Endothelial cell (in vitro differentiated cells): ENCODE measurements around the gene CRYAA. TPM values are rescaled to one million over a fixed set of nuclear protein-coding genes. Genes with fewer than 3 reads are reported as not detected.
"Not testable (repeated sequence)": the region's sequence is repeated elsewhere in the genome, so short reads cannot be mapped to it uniquely, and the experiment has no call there.

Source experiments
- DNase-seq: peaks from one replicate; pipeline ENCODE4 v3.0.0; 2021; ENCODE audit warnings: low spot score
- H3K27ac Mint-ChIP-seq: one replicate; pipeline ENCODE4 v1.8.0; 2021; ENCODE audit warnings: mixed read lengths, inconsistent platforms; ENCODE audit not compliant: unreplicated experiment
- H3K27me3 Mint-ChIP-seq: one replicate; pipeline ENCODE4 v1.8.0; 2021; ENCODE audit warnings: mild to moderate bottlenecking, moderate library complexity, mixed read lengths, inconsistent platforms; ENCODE audit not compliant: unreplicated experiment
- H3K36me3 Mint-ChIP-seq: one replicate; pipeline ENCODE4 v1.8.0; 2021; ENCODE audit warnings: mild to moderate bottlenecking, low read depth, mixed read lengths, inconsistent platforms; ENCODE audit not compliant: unreplicated experiment
- H3K4me1 Mint-ChIP-seq: one replicate; pipeline ENCODE4 v1.8.0; 2021; ENCODE audit warnings: mild to moderate bottlenecking, mixed read lengths, inconsistent platforms; ENCODE audit not compliant: unreplicated experiment
- H3K4me3 Mint-ChIP-seq: one replicate; pipeline ENCODE4 v1.8.0; 2021; ENCODE audit warnings: mild to moderate bottlenecking, mixed read lengths, inconsistent platforms; ENCODE audit not compliant: unreplicated experiment
- H3K9me3 Mint-ChIP-seq: one replicate; pipeline ENCODE4 v1.8.0; 2021; ENCODE audit warnings: mixed read lengths, inconsistent platforms; ENCODE audit not compliant: unreplicated experiment
- CTCF ChIP-seq: fragments of 200-600 bp; sonication (generic); IDR thresholded peaks from one replicate; pipeline ENCODE4 v1.5.0; 2021; ENCODE audit warnings: antibody characterized with exemption; ENCODE audit not compliant: unreplicated experiment
- total RNA-seq: library from RNA; stranded (reverse); fragmentation: NEBNext Ultra II Directional; extraction: Animal tissue kit (Norgen Biotek cat#: 25700); gene quantifications from one replicate; pipeline ENCODE4 v1.2.1, GENCODE V29; 2021; ENCODE audit not compliant: unreplicated experiment

The CRYAA gene
- total RNA-seq, 1 donor from 2014 or later = not detected

- not testable (repeated sequence) for H3K27ac Mint-ChIP-seq, H3K4me3 Mint-ChIP-seq, H3K4me1 Mint-ChIP-seq, H3K27me3 Mint-ChIP-seq, H3K36me3 Mint-ChIP-seq, H3K9me3 Mint-ChIP-seq, DNase-seq
These were observed 18.5 kb downstream of the CRYAA start for GRCh38 chr21:43187268-43187667.

- DNase-seq = no peak
These were observed 18.9 kb downstream of the CRYAA start for GRCh38 chr21:43187715-43188114.

GRCh38 chr21:43188181-43188580 lies 19.4 kb downstream of the CRYAA start:
- no peak for DNase-seq
- H3K27me3 Mint-ChIP-seq = peaks cover 11% of the 10 kb centered on the region
- H3K4me1 Mint-ChIP-seq = no peaks in the 10 kb centered on the region

More at GRCh38 chr21:43187715-43188114, 18.9 kb downstream of the CRYAA start:
- H3K9me3 Mint-ChIP-seq = no peaks in the 10 kb centered on the region
- no peak overlapping the region for H3K27ac Mint-ChIP-seq
- H3K4me1 Mint-ChIP-seq = no peaks in the 10 kb centered on the region
- H3K36me3 Mint-ChIP-seq = peaks cover 5% of the 10 kb centered on the region
- no peak overlapping the region for H3K4me3 Mint-ChIP-seq
- H3K27me3 Mint-ChIP-seq = peaks cover 9% of the 10 kb centered on the region
- no peak for TF ChIP-seq CTCF

GRCh38 chr21:43188592-43189210 lies 19.9 kb downstream of the CRYAA start:
- Mint-ChIP-seq H3K27me3 (peaks cover 15% of the 10 kb centered on the region), H3K4me1 (no peaks in the 10 kb centered on the region), H3K9me3 (no peaks in the 10 kb centered on the region), H3K36me3 (peaks cover 8% of the 10 kb centered on the region), H3K27ac (no peak overlapping the region), H3K4me3 (no peak overlapping the region)
- no peak for DNase-seq
- no peak for TF ChIP-seq CTCF

More at GRCh38 chr21:43188181-43188580, 19.4 kb downstream of the CRYAA start:
- Mint-ChIP-seq H3K9me3 (no peaks in the 10 kb centered on the region), H3K27ac (no peak overlapping the region), H3K36me3 (peaks cover 5% of the 10 kb centered on the region), H3K4me3 (no peak overlapping the region)
- TF ChIP-seq CTCF = no peak

- Mint-ChIP-seq H3K27me3 (peaks cover 15% of the 10 kb centered on the region), H3K4me3 (no peak overlapping the region), H3K27ac (no peak overlapping the region), H3K4me1 (no peaks in the 10 kb centered on the region), H3K9me3 (no peaks in the 10 kb centered on the region), H3K36me3 (peaks cover 8% of the 10 kb centered on the region)
- no peak for DNase-seq
- TF ChIP-seq CTCF = no peak
These were observed 21.1 kb downstream of the CRYAA start for GRCh38 chr21:43189936-43190335.
